NCI-H2107 treated with DMSO at 0.1 percent for 48 hours (cell line): ENCODE measurements around the gene METTL25B.

Source experiments
- DNase-seq: peaks from one replicate; lab custom pipeline; 2025; ENCODE audit not compliant: unreplicated experiment; lab: John Stamatoyannopoulos, UW

METTL25B gene

DNA sequence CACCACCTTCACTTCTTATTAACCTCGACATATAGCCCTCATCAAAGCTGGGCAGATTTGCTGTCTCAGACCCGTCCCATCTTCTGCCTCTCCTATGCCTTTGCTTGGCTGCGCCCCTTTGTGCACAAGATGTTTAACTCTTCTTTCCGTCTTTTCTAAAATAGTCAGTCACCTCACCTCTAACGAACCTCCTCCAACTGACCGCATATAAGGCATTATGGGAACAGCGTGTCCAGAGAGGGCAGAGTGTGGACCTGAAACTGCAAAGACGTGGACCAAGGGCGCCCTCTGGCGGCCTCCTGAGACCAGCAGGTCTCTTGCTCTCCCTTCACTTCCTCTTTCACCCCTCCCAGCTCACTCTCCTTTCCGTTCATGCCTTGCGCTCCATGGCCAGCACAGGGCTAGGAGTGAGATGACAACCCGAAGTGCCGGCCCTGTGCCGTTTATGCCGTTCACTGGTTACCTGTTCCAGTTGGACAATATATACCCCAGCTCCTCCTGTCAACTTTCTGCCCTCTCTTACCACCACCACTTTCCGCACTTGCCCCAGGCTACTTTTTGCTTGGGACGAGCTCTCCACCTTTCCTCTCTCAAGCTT lies 2.5 kb upstream of the METTL25B start:
- peak; percentile 84 for DNase-seq

DNA sequence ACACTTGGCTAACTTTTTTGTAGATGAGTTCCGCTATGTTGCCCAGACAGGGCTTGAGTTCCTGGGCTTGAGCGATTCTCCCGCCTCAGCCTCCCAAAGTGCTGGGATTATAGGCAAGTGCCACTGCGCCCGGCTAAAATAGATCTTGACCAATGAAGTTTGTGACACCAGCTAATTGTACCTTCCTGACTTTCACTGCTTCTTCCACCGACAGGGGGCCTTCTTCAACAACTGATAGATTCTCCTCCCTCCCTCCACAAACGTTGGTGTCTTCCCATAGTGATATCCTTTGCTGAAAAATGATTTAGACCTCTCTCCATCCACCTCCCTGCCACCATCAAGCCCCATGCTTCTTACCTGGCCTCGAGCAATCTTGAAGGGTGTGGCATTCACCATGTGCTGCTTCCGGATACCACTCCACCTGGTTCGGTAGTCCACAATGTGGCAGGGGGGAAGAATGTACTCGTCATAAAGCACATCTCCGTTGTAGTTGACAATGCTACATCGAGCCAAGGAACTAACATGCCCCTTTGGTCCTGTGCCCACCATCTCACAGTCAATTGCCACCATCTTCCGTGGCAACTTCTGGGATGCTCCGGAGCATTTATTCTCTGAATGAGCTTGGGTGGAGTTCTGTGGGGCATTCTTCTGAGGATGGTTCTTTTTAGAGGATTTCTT lies 1.6 kb upstream of the METTL25B start:
- DNase-seq, result peak; percentile 63

DNA sequence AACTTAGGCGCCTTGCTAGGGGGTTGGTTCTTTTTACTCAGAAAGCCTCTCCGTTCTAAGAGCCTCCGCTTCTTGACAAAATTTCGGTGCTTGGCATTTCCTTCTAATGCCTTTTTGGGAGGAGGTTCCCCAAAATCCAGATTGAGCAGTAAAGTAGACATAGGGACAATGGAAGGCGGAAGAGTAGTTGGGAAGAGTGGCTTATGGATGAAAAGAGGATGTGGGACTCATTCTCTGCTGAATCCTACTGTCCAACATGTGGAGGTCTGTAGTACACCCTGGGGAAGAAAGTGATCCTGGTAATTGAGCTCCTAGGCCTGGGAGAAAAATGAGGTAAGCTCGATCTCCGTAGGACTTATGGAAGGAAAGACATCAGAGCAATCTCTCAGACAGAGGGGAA lies 777 bp upstream of the METTL25B start:
- no peak for DNase-seq

DNA sequence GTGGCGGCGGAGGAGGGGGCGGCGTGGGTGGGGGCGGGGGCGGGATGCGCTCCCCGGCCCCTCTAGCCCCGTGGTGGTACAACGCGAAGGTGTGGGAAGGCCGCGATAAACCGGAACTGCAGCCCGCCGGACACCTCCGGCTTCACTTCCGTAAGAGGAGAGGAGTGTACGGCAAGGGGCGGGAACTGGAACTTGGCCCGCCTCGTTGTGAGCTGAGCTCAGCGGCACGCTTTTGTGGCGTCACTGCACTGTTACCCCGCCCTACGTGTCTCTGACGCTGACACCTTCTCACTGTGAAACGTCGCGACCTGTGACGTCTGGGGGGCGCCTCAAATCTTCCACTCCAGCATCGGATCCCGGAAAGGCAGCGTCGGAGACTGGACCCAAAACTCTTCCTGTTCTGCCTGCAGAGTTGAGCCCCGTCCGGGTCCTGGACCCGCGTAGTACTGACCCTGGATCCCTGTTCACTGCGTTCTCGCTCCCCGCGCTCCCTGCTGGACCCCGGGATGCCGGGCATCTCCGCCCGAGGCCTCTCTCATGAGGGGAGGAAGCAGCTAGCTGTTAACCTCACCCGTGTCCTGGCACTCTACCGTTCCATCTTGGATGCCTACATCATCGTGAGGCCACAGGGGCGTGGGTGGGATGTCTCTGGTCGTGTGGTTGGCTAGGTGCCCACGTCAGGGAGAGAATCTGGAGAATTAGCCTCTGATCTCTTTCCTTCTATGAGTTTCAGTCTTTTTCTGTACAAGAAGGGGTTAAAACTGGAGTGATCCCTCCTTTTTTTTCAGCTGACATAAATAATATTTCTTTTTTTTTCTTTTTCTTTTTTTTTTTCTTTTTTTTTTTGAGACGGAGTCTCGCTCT lies 562 bp downstream of the METTL25B start, which contains the start of gene ISG20L2:
TSS of gene ISG20L2 (minus strand) at position 168 of the 864 bp plus-strand sequence. CDS start 1,114 bp downstream, outside the sequence.
- DNase-seq, result peak; percentile 97

DNA sequence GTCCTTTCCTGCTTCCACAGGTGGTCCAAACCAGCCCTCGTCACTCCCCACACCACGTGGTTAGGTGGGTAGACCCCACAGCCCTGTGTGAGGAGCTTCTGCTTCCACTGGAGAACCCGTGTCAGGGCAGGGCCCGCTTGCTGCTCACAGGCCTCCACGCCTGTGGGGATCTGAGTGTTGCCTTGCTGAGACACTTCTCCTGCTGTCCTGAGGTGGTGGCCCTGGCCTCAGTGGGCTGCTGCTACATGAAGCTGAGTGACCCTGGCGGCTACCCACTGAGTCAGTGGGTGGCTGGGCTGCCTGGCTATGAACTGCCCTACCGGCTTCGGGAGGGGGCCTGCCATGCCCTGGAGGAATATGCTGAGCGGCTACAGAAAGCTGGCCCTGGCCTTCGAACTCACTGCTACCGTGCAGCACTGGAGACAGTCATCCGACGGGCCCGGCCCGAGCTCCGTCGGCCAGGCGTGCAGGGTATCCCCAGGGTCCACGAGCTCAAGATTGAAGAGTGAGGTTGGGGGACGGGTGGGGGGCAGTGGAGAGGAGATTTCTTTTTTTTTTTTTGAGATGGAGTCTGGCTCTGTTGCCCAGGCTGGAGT lies 5.8 kb downstream of the METTL25B start:
- no peak for DNase-seq

DNA sequence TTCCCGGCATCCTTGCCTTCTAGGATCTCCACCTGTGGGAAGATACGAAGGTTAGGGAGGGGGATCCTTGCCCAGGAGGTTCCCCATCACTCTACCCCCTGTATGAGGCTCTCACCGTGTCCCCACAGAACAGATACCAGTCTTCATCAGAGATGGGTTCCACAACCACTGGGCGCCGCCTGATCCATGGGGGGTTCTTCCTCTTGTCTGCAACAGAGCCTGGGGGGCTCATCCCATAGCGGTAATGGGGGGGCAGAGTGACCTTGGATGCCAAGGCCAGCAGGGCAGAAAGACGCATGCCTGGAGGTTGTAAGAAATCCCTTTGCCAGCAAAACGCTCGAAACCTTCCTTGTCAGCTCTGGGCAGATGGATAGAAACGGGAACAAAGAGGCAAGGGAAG lies 10.1 kb downstream of the METTL25B start:
- no peak for DNase-seq

DNA sequence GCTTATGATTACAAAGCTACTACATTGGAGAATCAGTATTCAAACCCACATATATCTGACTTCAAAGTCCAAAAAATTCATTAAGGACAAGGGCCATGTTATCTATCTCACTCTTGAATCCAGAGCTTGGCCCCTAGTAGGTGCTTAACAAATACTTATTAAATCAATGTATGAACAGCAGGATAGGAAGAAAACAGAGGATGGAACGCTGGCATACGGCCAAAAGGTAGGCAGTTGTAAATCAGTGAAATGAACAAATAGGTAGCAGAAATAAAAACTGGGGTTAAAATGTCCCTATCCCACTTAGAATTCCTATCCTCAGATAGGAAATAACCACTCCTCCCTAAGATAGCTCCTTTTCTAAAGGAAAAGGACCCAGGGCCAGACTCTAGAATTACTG lies 10.6 kb downstream of the METTL25B start:
- no peak for DNase-seq

DNA sequence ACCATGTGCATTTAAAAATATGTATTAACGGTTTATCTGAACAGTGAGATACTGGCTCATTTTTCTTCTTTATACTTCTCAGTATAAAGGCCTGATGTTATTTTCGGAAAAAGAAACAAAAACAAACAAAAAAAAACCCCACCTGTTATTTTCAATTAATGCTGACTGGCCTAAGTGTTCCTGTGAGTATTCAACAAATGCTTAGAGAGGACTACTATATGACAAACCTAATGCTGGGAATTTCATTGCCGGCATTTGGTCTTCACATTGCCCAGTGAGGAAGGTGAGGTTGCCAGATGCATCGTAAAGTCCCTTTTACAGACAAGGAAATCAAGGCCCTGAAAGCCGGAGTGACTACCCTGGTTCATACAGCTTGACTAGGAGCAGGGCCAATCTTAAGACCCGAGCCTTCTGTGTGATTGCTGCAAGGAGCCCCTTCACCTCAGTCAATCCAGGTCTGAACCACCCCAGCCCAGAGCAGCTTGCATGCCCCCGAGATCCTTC lies 12.0 kb downstream of the METTL25B start:
- DNase-seq, result no peak

DNA sequence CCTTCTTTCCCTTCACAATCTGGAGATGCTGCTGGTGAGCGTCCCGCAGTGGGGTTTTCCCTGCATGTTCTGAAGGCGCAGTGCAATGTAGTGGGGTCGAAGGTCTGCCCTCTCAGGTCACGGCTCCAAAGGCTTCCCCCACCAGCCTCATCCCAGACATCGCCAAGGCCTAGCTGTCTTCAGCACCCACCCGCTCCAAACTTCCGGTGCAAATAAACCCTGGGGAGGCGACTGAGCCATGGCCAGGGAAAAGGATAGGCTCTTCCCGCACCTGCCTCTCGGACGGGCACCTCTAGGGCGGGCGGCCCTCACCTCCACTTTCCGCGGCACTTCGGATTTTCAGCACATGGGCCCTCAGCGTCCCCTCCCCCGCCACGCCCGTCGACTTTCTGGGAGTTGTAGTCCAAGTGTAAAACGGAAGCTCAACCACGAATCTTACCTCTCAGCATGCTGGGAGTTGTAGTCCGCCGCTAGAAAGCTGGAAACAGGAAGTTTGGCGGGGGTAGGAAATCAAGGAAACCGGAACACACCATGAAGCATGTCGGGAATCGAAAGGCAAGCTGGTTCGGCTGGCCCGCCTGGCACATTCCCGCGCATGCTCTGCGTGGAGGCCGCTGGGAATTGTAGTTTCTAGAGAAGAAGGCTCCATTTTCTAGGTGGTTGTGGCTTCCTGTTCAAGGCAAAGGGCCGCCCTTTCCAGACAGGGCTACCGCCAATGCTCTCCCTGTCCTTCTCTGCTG lies 12.6 kb downstream of the METTL25B start, which contains the start of gene MRPL24:
TSS of gene MRPL24 (minus strand) at position 348 of the 740 bp plus-strand sequence. CDS start 2,384 bp downstream, outside the sequence.
- peak; percentile 99 for DNase-seq

DNA sequence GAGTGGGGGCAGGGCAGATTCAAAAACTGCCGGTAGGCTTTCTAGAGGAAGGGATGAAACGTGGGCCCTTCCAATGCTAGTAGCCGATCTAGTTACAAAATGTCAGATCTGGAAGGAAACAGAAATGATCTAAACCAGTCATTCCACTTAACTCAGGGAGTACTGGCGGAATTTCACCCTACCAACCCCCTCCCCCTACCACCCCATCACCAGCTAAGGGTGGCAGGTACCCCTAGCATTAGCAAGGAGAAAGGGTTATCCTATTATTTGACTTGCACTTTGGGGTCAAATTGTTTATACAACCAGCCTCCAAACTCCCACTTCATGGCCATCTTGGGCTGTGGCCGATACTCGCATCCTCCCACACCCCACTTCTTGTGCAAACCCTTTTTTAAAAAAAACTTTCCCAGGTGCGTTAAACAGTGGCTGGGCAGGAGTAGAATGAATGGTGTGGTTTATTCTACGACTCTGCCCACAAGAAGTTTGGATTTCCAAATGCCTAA lies 13.3 kb downstream of the METTL25B start:
- no peak for DNase-seq

DNA sequence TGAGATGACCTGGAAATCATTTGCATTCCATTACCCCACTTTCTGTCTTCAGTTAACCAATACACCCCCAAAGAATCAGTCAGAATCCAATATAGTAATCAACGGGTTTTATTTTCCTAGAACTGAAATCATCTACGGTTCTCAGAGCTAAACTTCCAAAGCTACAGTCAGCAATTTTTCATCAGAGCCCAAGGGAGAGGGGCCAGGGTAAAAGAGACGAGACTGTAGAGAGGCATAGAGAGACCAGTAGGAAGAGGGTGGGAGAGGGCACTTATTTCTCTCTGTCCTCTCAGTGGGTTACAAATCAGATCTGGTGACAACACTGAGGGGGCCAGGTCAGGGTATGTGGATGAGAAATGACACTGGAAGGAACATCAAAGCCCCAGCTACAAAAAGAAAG lies 13.7 kb downstream of the METTL25B start:
- no peak for DNase-seq

DNA sequence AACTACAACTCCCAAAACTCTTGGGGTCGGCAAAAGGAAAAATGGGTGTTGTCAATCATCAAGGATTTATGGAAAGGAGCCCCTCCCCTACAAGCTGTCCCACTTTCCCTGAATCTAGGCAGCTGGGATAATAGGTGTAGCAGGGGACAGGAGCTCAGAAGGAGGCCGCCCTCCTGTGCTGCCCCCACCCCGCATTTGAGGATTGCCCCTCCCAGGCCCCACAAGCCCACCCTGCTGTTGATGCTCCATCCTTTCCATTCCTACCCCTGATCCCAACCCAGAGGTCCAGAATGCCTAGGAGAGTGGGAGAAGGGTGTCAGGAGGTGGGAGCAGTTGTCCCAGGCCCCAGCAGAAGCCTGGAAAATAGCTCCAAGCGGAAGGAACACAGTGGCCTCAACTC lies 14.5 kb downstream of the METTL25B start:
- DNase-seq, result no peak

DNA sequence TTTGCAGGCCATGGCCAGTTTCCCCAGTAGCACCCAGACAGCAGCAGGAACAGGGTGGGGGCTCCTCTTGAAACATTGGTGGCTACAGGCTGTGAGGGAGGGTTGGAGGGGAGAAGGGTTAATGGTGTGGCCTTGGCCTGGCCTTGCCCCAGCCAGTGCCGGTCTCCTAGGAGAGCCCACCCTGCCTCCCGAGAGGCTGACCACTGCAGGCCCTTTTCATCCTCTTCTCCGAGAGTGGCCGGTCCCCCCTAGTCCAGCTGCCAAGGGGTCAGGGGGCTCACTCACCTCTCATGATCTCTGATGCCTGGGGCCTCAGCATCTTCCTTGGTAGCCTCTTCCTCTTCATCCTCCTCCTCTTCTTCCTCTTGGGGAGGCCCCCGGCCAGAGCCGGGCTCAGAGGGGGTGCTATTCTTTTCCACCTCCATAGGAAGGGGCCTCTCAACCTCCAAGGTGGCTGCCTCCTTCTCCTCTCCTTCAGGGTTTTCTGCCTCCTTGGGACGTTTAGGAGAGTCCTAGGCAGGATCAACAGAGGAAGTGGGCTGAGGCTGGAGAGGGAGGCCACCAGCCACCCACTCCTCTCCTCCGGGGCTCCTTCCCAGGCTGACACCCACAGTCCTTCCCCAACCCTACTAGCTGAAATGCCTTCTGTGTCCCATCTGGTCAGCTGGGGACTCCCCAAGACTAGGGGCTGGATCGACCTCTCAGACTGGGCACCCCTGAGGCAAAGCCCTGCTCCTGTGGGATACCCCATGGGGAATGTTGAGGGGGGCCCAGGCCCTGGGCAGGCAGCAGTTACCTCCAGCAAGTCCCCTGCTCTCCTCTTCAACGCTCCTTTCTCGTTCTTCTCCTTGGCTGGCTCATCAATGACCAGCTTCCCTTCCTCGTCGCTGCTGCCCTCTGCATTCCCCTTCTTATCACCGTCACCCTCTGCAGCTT lies 15.4 kb downstream of the METTL25B start:
- no peak for DNase-seq

DNA sequence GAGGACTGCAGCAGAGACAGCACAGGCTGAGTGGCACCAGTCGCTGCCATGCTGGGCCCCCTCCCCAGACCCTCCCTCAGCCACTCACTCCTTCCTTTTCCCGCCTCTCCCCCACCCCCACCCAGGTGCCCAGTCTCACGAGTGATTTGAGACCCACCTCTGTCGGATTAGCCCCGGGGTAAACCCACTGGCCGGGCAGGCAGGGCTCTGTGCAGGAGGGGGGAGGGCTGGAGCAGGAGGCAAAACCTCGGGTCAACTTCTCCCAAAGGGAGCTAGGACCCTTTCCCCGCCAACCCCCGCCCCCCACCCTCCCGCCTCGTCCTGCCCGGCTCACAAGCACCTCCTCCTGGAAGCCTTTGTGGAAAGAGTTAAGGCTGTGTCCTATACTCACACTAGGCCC lies 16.1 kb downstream of the METTL25B start:
- DNase-seq, result no peak

DNA sequence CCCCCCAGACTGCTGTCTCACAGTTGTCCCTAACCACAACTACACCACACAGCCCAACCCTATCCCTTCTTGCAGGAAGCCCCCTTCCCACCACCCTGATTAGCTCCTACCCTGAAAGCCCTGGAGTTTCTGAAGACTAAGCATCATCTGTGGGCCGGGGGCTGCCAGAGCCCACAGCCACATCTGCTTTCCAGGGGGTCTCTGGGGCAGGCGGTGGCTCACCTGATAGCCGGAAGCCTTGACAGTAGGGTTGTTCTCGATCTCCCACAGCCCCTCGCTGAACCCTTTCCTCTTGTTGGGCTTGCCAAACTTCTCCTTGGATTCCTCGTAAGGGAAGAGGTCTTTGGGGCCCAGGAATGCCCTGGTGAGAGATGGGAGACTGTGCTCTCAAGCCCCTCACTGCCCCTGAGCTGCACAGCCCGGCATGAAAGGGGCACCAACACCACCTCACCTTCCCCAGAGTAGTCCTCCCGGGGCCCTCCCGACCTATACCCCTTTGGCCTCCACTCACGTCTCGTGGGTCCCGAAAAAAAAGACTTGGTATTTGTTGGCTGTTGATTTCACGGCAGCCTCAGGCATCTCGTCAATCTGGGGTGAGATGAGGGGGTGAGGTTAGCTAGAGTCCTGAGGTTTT lies 16.6 kb downstream of the METTL25B start:
- no peak for DNase-seq

DNA sequence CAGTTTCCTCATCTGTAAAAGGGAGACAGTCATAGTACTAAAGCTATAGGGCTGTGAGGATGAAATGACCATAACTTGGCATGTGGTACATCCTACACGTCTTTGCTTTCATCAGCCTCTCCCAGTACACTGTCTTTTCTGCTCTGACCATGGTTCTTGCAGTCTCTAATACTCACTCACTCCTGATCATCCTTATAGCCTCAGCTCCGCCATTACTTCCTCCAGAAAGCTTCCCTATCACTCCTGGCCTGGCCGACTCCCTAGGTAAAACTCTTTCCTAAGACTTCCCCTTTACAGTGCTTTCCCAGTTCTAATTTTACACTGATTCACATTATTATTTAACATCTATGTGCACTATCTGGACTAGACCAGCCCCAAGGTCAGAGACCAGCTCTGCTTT lies 17.6 kb downstream of the METTL25B start:
- no peak for DNase-seq

DNA sequence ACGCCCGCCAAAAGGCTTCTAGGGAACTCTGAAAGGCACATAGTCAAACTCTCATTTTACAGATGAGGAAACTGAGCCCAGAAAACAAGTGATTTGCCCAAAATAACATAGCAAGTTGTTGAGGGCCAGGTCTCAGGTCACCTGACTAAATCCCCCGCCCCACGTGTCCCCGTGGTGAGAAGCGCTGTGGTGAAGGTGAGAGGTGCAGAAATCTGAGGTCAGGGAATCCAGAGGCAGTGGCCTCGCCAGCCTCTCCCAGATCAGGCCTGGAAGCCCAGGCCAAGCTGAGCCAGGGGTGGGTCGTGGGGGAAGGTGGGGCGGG lies 18.1 kb downstream of the METTL25B start:
- DNase-seq, result no peak

DNA sequence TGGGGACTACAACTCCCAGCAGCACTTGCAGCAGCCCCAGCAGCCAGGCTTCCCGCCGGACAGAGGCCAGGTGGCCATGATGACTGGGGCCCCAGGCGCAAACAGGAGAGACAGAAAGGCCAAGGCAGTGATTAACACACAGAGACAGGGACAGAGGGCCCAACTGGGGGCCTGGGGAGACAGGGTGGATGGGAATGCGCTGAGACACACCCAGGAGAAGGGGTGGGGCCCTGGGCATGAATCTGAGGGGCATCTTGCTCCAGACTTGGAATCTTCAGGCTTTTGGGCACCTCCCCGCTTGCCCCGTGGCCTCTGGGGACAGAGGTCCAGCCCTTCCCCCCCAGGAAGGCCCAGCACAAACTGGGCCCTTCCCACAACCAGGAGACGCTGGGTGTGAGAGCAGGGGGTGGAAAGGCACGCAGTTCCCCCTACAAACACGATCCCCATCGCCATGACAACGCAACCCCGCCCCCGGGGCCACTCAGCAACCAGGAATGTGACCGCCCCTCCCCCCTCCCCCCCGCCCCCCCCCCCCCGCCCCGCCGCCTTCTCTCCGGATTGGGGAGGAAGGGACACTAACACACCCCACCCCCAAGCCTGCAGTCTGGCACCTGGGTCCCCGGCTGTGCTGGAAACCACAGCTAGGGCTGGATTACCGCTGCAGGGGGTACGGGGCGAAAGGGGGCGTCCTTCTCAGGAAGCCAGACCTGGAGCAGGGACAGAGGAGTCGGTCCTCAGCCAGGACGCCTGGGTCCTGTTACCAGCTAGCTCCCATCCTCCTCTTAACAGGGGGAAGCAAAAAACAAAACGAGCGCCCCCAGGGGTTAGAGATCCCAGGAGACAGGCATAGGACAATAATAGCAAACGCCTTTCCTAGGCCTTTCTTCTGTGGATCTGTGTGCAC lies 18.7 kb downstream of the METTL25B start:
- peak; percentile 72 for DNase-seq
